AG09319 (cell line): ENCODE results near the gene PPP1R7.

Experiments
- DNase-seq: peaks from one replicate; pipeline ENCODE4 v3.0.0-alpha.2; 2010; ENCODE audit warnings: low read depth; ENCODE audit errors: extremely low read depth
- TF ChIP-seq, protein P1 (sequence below): IDR thresholded peaks from 2 replicates; pipeline ENCODE4 v1.5.1; 2011; ENCODE audit warnings: low read depth, mild to moderate bottlenecking, inconsistent platforms, low read length, moderate library complexity

PPP1R7 gene

DNA sequence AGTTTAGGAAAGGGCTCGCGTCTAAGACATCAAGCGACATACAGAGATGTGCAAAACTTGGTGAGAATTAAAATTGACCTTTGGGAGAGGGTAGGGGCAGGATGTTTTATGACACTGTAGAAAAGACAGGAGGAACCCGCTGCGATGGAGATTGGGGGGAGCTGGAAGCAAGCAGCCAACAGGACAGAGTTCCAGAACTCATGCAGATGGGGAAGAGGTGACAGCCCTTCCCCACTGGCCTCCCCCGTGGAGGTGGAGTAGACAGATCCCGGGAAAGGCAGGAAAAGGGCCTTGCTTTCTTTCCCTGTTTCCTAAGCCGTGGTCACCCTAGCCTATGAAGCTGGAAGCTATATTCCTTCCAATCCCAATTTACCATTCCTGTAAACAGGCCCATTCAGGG is 77.3 kb downstream of the PPP1R7 start:
- TF ChIP-seq, protein P1, sequence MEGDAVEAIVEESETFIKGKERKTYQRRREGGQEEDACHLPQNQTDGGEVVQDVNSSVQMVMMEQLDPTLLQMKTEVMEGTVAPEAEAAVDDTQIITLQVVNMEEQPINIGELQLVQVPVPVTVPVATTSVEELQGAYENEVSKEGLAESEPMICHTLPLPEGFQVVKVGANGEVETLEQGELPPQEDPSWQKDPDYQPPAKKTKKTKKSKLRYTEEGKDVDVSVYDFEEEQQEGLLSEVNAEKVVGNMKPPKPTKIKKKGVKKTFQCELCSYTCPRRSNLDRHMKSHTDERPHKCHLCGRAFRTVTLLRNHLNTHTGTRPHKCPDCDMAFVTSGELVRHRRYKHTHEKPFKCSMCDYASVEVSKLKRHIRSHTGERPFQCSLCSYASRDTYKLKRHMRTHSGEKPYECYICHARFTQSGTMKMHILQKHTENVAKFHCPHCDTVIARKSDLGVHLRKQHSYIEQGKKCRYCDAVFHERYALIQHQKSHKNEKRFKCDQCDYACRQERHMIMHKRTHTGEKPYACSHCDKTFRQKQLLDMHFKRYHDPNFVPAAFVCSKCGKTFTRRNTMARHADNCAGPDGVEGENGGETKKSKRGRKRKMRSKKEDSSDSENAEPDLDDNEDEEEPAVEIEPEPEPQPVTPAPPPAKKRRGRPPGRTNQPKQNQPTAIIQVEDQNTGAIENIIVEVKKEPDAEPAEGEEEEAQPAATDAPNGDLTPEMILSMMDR = no peak

DNA sequence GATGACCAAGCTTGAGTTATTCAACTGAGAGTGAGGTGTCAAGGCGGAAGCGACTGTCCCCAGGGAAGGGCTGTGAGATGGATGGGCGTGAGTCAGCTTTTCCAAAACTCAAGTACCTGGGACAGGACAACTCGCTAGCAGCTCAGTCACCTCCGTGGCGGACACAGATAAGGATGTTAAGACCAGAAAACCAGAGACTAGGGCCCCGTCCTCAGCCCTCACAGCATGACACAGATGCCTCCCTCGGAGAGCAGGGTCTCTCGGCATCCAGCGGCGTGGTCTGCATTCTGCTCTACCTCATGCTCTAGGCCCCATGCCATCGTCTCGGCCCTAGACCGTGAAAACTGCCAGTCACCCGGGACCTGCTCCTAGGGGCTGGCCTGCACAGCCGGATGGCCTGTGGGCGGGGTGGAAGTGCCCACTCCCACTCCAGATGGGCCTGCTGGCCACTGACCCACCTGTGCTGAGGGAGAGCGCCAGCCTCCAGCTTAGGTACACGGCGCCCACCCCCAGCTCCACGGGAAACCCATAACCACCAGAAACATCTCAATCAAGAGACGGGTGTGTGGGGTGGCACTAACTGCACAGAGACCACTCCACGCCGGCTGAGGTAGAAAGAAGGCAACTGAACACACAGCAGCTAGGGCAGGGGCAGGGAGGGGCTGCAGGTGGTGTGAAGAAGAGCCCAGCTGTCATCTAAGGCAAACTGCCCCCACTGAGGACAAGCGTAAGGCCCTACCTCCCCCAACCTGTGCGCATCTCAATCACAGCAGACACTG is 78.0 kb downstream of the PPP1R7 start:
- TF ChIP-seq, protein P1 = no peak
- no peak for DNase-seq

More for the DNA sequence above, 77.3 kb downstream of the PPP1R7 start:
- no peak for DNase-seq

DNA sequence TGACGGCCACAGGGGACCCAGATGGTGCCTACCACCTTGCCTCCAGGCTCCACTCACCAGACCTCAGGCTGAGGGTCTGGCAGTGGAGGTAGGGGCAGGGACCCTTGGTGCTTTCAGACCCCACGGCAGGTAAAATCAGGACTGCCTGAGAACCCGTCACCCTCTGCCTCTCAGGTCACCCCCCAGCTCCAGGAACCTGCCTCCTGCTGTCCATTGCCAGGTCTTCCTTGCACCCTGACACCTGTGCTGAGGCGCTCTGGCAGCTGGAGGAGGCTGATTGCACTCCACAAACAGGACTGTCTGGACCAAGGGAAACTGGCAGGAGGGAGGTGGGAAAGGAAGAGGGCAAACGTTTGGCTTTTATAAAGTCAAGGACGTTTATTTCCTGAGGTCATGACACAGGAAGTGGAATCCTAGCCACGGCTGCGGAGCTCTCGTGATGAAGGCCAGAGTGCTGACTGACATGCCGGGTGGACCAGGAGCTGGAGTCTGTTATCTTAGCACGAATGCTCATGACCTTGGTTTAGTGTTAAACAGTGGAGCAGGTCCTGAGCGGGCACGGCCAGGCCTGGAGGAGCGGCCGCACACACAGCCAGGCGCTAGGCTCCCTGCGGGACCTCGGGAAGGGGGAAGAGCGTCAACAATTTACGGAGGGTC is 78.7 kb downstream of the PPP1R7 start:
- TF ChIP-seq, protein P1 = no peak
- DNase-seq = no peak

- TF ChIP-seq, protein P1 = no peak
- no peak for DNase-seq
These were observed 79.5 kb downstream of the PPP1R7 start for GRCh38 chr2:241229563-241230401.

DNA sequence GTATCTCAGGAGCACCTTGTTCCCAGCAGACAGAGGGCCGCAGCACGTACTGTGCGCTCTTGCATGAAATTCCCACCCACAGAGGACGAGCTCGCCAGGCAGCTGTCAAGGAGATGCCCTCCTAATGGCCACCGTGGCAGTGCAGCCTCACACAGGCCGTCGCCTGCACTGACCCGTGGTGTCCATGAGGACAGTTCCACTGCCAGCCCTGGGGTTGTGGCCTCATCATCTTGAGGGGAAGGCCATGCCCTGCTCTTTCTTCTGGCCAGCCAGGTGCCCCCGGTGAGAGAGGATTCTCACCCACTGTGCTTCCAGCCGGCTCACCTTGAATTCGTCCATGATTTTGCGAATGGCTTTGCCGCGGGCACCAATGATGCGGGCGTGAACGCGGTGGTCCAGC is 80.2 kb downstream of the PPP1R7 start:
- DNase-seq = no peak

GRCh38 chr2:241232736-241233575 is 82.7 kb downstream of the PPP1R7 start:
- TF ChIP-seq, protein P1 = no peak
- DNase-seq = no peak

More for the DNA sequence above, 80.2 kb downstream of the PPP1R7 start:
- TF ChIP-seq, protein P1 = no peak
